ENCODE measurements around the gene RNF169.
"Not testable (repeated sequence)": the region's sequence is repeated elsewhere in the genome, so short reads cannot be mapped to it uniquely, and the experiment has no call there.

DNA sequence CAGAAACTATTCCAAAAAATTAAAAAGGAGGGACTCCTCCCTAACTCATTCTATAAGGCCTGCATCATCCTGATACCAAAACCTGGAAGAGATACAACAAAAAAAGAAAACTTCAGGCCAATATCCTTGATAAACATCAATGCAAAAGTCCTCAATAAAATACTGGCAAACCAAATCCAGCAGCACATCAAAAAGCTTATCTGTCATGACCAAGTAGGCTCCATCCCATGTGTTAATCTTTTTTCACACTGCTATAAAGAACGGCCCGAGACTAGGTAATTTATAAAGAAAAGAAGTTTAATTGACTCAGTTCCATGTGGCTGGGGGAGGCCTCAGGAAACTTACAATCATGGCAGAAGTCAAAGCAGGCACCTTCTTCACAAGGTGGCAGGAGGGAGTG lies 76.9 kb downstream of the RNF169 start:
- TF ChIP-seq RAD51 (IDR thresholded peaks at IDR 0.05; ENCODE audit: borderline replicate concordance); FOXA3 (CRISPR knock-in tag; IDR thresholded peaks at IDR 0.05); FOXK1 (CRISPR knock-in tag; IDR thresholded peaks at IDR 0.05; ENCODE audit: borderline replicate concordance, low read depth); ADNP (CRISPR knock-in tag; IDR thresholded peaks at IDR 0.05); ZNF12 (CRISPR knock-in tag; IDR thresholded peaks at IDR 0.05); ATF7-NPFF (CRISPR knock-in tag; IDR thresholded peaks at IDR 0.05; ENCODE audit: low read depth); ZNF138 (CRISPR knock-in tag; IDR thresholded peaks at IDR 0.05; ENCODE audit: low read depth); JUN (CRISPR knock-in tag; IDR thresholded peaks at IDR 0.05); HDAC1 (CRISPR knock-in tag; IDR thresholded peaks at IDR 0.05): not testable (repeated sequence)
- TF ChIP-seq, protein P1, sequence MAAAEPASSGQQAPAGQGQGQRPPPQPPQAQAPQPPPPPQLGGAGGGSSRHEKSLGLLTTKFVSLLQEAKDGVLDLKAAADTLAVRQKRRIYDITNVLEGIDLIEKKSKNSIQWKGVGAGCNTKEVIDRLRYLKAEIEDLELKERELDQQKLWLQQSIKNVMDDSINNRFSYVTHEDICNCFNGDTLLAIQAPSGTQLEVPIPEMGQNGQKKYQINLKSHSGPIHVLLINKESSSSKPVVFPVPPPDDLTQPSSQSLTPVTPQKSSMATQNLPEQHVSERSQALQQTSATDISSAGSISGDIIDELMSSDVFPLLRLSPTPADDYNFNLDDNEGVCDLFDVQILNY (CRISPR knock-in tag; conservative IDR thresholded peaks at IDR 0.05): not testable (repeated sequence)
- TF ChIP-seq, protein P2, sequence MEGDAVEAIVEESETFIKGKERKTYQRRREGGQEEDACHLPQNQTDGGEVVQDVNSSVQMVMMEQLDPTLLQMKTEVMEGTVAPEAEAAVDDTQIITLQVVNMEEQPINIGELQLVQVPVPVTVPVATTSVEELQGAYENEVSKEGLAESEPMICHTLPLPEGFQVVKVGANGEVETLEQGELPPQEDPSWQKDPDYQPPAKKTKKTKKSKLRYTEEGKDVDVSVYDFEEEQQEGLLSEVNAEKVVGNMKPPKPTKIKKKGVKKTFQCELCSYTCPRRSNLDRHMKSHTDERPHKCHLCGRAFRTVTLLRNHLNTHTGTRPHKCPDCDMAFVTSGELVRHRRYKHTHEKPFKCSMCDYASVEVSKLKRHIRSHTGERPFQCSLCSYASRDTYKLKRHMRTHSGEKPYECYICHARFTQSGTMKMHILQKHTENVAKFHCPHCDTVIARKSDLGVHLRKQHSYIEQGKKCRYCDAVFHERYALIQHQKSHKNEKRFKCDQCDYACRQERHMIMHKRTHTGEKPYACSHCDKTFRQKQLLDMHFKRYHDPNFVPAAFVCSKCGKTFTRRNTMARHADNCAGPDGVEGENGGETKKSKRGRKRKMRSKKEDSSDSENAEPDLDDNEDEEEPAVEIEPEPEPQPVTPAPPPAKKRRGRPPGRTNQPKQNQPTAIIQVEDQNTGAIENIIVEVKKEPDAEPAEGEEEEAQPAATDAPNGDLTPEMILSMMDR (CRISPR knock-in tag; IDR thresholded peaks at IDR 0.05): not testable (repeated sequence)

Measured in HepG2 (cell line).